SU-DHL-6 (cell line): ENCODE results near the gene OBSL1.

ENCODE experiments used
- CTCF ChIP-seq: fragments of 200-600 bp; sonication (generic); IDR thresholded peaks from one replicate; pipeline ENCODE4 v1.5.1; 2017; ENCODE audit warnings: antibody characterized with exemption, mild to moderate bottlenecking, low read length, moderate library complexity; ENCODE audit not compliant: insufficient read depth, poor library complexity, severe bottlenecking
- EZH2phosphoT487 ChIP-seq: fragments of 200-600 bp; sonication (generic), shearing (Covaris generic); conservative IDR thresholded peaks from 2 replicates; pipeline ENCODE4 v1.6.1; 2018; ENCODE audit warnings: mild to moderate bottlenecking, antibody characterized with exemption, low read length, moderate library complexity, mixed read lengths

DNA sequence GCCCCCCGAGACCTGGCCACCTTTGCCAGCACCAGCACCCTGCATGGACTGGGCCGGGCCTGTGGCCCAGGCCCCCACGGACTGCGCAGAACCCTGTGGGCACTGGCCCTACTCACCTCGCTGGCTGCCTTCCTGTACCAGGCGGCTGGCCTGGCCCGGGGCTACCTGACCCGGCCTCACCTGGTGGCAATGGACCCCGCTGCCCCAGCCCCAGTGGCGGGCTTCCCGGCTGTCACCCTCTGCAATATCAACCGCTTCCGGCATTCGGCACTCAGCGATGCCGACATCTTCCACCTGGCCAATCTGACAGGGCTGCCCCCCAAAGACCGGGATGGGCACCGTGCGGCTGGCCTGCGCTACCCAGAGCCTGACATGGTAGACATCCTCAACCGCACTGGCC, 56.5 kb downstream of the OBSL1 start:
- TF ChIP-seq CTCF, result no peak
- no peak for TF ChIP-seq EZH2phosphoT487
